Activated T-cell treated with anti-CD3 and anti-CD28 coated beads, Interleukin-2, amount 50 U/mL, for 4 hours (primary cell): Measurements from ENCODE around the gene TRAFD1. TPM values are rescaled to one million over a fixed set of nuclear protein-coding genes. Genes with fewer than 3 reads are reported as not detected.
"Not testable (repeated sequence)": the region's sequence is repeated elsewhere in the genome, so short reads cannot be mapped to it uniquely, and the experiment has no call there.

Experiments used
- ATAC-seq, 2 donors: fragments of 200-7000 bp; cut with Tn5 transposase; one replicate each; pipeline ENCODE4 v1.10.0; 2021
- DNase-seq: peaks from one replicate; pipeline ENCODE4 v3.0.0-alpha.2; 2020
- H3K27me3 Mint-ChIP-seq: one replicate; pipeline ENCODE4 v1.8.0; 2021; ENCODE audit warnings: low read depth, mixed read lengths
- H3K36me3 Mint-ChIP-seq: one replicate; pipeline ENCODE4 v1.8.0; 2022; ENCODE audit warnings: mixed read lengths; ENCODE audit not compliant: insufficient read depth
- H3K4me1 Mint-ChIP-seq: one replicate; pipeline ENCODE4 v1.8.0; 2021; ENCODE audit warnings: low read depth, mixed read lengths
- H3K4me3 Mint-ChIP-seq: one replicate; pipeline ENCODE4 v1.8.0; 2021; ENCODE audit warnings: mild to moderate bottlenecking, moderate library complexity, mixed read lengths
- H3K9me3 Mint-ChIP-seq: one replicate; pipeline ENCODE4 v1.8.0; 2021; ENCODE audit warnings: mixed read lengths
- total RNA-seq, 3 donors: library from RNA; stranded (reverse); gene quantifications; one replicate each; pipeline ENCODE4 v1.2.1, GENCODE V29; 2021

TRAFD1 gene, protein sequence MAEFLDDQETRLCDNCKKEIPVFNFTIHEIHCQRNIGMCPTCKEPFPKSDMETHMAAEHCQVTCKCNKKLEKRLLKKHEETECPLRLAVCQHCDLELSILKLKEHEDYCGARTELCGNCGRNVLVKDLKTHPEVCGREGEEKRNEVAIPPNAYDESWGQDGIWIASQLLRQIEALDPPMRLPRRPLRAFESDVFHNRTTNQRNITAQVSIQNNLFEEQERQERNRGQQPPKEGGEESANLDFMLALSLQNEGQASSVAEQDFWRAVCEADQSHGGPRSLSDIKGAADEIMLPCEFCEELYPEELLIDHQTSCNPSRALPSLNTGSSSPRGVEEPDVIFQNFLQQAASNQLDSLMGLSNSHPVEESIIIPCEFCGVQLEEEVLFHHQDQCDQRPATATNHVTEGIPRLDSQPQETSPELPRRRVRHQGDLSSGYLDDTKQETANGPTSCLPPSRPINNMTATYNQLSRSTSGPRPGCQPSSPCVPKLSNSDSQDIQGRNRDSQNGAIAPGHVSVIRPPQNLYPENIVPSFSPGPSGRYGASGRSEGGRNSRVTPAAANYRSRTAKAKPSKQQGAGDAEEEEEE
- total RNA-seq, result 10 to 100 TPM; 47.1 to 52.3 (median 49.4) TPM

DNA sequence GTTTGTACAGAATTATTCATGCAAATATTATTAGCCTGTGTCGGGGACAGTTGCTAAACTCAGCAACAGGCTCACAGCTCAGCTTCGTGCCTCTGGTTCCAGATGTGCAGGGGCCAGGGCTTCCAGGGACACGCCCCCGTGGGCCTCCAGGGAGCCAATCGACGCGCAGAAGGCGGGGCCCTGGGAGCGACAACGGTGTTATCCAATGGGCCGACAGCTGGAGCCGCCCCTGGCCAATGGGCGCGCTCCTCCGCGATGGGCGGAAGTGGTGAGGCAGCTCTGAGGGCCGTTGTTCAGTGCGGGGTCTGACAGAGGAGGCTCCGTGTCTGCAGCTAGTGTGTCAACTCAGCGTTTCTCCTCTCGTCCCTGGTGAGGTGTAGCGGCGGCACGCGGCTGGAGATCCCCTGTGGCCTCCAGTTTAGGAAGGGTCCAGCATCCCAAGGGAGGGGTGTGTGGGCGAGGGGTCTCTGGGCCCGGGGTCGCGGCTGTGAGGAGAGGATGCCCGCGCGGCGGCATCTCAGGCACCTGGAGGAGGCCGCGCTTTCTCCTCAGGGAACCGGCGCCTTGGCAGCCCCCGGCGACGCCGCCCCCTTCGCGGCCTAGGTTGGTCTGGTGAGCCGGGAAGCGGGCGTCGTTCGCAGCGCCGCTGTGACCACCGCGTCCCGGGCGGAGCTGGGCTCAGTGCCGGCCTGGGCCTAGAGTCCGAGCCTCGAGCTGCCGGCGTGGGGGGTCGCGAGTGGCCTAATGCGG is at the start of gene TRAFD1:
Gene TRAFD1, plus strand, starts transcription at position 311 of the 750 bp plus-strand sequence. CDS start 4,963 bp downstream, outside the sequence.
- H3K27me3 Mint-ChIP-seq, result peaks cover 3% of the 10 kb centered on the region
- peaks cover 2% of the 10 kb centered on the region for H3K36me3 Mint-ChIP-seq
- DNase-seq (peak; percentile 98), ATAC-seq (peak; percentile 100)
- peak within 1 kb of the TSS; percentile 90 for H3K4me3 Mint-ChIP-seq
- peaks cover 39% of the 10 kb centered on the region for H3K4me1 Mint-ChIP-seq
- no peaks in the 10 kb centered on the region for H3K9me3 Mint-ChIP-seq

DNA sequence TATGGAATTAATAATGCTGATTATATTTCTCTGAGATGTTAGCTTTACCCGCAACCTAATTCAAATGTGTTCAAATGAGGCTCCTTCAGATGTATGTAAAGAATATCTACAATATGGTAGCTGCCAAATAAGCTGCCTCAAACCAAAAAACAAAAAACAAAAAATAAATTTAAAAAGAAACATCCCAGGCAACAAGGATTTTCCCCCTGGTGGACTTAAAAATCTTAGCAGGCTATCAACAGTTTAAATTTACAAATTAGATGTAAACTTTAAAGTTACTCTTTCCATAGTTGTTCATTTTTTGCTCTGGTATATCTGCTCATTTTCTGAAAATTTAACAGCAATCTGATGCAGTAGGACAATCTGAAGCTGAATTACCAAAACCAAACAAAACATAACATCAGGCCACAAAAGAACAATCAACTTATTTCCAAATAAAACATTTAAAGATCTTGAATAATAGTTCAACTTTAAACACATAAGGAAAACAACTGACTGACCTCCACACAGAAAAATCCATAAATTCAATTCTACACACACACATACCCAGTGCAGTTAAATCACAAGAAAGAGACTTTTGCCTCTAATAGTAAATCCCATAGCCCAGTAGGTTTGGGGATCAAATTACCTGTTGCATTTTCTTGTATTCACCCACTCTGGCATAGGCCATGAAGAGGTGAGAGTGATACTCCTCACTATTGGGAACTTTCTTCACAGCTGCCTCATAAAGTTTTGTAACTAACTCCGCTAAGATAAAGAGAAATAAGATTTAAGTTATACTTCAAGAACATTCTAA is 38.1 kb upstream of the TRAFD1 start:
- no peak for ATAC-seq
- DNase-seq, result no peak
- Mint-ChIP-seq H3K9me3 (no peaks in the 10 kb centered on the region), H3K36me3 (peaks cover 33% of the 10 kb centered on the region), H3K4me1 (peaks cover 23% of the 10 kb centered on the region), H3K4me3 (no peak overlapping the region), H3K27me3 (no peaks in the 10 kb centered on the region)

DNA sequence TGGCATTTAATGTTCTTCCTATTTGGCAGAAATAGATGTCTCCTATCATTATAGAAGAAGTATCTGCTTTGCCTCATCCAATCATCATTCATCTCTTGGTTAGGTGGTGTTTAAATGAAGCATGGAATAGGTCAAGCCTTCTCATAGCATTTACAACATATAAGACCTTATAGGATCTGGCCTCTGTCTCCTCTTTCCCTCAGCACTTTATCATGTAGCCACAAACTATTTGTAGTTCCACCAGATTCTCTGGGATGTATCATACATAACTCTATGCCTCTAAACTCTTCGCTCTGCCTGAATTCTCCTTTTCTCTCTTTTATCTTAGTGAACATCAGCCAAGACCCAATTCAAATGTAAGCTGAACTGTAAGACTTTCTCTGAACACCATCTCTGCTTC is 37.5 kb upstream of the TRAFD1 start:
- H3K9me3 Mint-ChIP-seq, result no peaks in the 10 kb centered on the region
- DNase-seq (no peak), ATAC-seq (no peak)
- H3K4me3 Mint-ChIP-seq, result no peak overlapping the region
- peaks cover 31% of the 10 kb centered on the region for H3K36me3 Mint-ChIP-seq
- peaks cover 21% of the 10 kb centered on the region for H3K4me1 Mint-ChIP-seq
- H3K27me3 Mint-ChIP-seq, result no peaks in the 10 kb centered on the region

DNA sequence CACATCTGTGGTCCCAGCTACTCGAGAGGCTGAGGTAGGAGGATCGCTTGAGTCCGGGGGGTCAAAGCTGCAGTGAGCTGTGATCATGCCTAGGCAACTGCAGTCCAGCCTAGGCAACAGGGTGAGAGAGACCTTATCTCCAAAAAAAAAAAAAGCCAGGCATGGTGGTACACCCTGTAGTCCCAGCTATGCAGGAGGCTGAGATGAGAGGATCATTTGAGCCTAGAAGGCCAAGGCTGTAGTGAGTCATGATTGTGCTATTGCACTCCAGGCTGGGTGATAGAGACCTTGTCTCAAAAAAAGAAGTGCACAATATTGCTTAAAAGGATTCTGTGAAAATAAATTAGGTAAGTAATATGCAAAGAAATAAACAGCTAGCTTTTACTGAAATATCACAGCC is 33.8 kb upstream of the TRAFD1 start:
- Mint-ChIP-seq H3K27me3 (no peaks in the 10 kb centered on the region), H3K9me3 (no peaks in the 10 kb centered on the region), H3K4me1 (peaks cover 25% of the 10 kb centered on the region), H3K4me3 (no peak overlapping the region), H3K36me3 (peaks cover 28% of the 10 kb centered on the region)
- no peak for ATAC-seq
- no peak for DNase-seq

DNA sequence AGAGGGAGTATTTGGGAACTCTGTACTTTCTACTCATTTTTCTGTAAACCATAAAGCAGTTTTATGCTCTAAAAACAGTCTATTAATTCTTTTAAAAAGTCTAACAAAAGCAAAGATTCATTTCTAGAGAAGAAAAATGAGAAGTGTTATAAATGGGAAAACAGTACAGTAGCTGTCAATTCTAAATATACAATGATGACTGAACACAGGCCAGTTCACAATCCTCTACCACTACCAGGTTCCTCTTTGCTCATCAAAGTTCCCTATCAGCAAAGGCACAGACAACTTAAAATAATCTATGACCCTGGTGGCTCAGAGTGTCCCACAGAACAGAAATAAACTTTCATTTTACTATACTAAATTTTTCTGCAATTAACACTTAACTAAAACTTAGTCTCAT is 29.3 kb upstream of the TRAFD1 start:
- H3K4me1 Mint-ChIP-seq, result peaks cover 36% of the 10 kb centered on the region
- H3K9me3 Mint-ChIP-seq, result no peaks in the 10 kb centered on the region
- H3K27me3 Mint-ChIP-seq, result no peaks in the 10 kb centered on the region
- H3K36me3 Mint-ChIP-seq, result peaks cover 27% of the 10 kb centered on the region
- peak overlapping the region; percentile 4 for H3K4me3 Mint-ChIP-seq
- DNase-seq, result no peak
- ATAC-seq, result peak; percentile 70 to 74

DNA sequence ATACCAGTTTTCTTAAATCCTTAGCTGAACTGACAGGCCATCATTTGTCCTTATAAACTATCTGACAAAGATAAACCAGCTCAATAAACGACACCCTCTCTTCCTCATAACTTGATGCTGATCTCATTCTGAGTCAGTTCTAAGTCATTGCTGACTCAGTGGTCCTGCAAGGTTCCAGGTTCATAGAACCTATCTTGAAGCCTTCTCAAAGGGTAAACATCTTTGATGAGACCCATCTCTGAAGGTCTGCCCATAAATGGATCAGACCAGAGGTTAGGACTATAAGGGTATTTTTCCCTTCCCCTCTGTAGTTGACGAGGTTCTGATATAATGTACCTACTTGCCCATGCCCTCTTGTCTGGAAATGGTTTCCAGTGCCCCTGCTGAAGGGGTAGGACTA is 28.7 kb upstream of the TRAFD1 start:
- DNase-seq (peak; percentile 15), ATAC-seq (peak; percentile 93 to 96)
- H3K36me3 Mint-ChIP-seq, result peaks cover 27% of the 10 kb centered on the region
- peaks cover 38% of the 10 kb centered on the region for H3K4me1 Mint-ChIP-seq
- H3K4me3 Mint-ChIP-seq, result peak overlapping the region; percentile 59
- no peaks in the 10 kb centered on the region for H3K9me3 Mint-ChIP-seq
- H3K27me3 Mint-ChIP-seq, result no peaks in the 10 kb centered on the region

DNA sequence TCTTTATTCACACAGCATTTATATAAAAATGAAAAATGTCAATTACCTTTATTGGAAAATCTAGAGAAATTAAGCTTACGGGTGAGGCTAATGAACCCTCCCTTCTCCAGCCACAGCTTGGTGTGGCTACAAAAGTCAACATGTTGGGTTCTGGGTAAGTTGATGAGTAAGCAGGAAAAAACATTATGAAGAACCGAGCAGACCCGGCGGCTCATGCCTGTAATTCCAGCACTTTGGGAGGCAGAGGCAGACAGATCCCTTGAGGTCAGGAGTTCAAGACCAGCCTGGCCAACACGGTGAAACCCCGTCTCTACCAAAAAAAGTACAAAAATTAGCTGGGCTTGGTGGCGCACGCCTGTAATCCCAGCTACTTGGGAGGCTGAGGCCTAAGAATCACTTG is 27.7 kb upstream of the TRAFD1 start:
- DNase-seq (no peak), ATAC-seq (no peak)
- Mint-ChIP-seq H3K4me3 (no peak overlapping the region), H3K27me3 (no peaks in the 10 kb centered on the region), H3K4me1 (peaks cover 42% of the 10 kb centered on the region), H3K36me3 (peaks cover 28% of the 10 kb centered on the region), H3K9me3 (no peaks in the 10 kb centered on the region)

DNA sequence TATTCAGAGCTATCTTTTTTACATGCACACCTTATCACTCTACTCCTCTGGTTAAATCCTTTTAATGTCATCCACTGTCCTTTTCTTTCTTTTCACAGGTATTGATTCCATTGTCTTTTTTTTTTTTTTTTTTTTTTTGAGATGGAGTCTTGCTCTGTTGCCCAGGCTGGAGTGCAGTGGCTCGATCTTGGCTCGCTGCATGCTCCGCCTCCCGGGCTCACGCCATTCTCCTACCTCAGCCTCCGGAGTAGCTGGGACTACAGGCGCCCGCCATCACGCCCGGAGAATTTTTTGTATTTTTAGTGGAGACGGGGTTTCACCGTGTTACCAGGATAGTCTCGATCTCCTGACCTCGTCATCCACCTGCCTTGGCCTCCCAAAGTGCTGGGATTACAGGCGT is 24.9 kb upstream of the TRAFD1 start:
- not testable (repeated sequence) for H3K27me3 Mint-ChIP-seq

DNA sequence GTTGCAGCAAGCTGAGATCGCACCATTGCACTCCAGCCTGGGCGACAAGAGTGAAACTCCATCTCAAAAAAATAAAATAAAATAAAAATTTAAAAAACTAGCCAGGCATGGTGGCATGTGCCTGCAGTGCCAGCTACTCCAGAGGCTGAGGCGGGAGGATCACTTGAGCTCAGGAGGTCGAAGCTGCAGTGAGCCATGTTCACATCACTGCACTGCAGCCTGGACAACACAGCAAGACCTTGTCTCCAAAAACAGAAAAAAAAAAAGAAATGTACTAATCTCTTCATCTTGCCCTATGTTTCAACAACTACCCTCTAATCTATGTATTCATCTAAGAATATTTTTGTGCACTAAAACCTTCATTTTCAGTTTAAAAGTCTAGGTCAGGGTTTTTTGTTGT is 23.2 kb upstream of the TRAFD1 start:
- ATAC-seq, result no peak
- no peaks in the 10 kb centered on the region for H3K27me3 Mint-ChIP-seq
- no peak overlapping the region for H3K4me3 Mint-ChIP-seq
- peaks cover 40% of the 10 kb centered on the region for H3K36me3 Mint-ChIP-seq
- DNase-seq, result no peak
- peaks cover 52% of the 10 kb centered on the region for H3K4me1 Mint-ChIP-seq
- no peaks in the 10 kb centered on the region for H3K9me3 Mint-ChIP-seq

More for the DNA sequence above, 24.9 kb upstream of the TRAFD1 start:
- Mint-ChIP-seq H3K4me1 (peaks cover 52% of the 10 kb centered on the region), H3K36me3 (peaks cover 36% of the 10 kb centered on the region)
- H3K9me3 Mint-ChIP-seq, ATAC-seq, DNase-seq, H3K4me3 Mint-ChIP-seq: not testable (repeated sequence)

DNA sequence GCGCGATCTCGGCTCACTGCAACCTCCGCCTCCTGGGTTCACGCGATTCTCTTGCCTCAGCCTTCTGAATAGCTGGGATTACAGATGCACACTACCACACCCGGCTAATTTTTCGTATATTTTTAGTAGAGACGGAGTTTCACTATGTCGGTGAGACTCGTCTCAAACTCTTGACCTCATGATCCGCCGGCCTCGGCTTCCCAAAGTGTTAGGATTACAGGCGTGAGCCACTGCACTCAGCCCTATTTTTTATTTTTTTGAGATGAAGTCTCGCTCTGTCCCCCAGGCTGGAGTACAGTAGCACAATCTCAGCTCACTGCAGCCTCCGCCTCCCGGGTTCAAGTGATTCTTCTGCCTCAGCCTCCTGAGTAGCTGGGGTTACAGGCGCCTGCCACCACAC is 22.6 kb upstream of the TRAFD1 start:
- Mint-ChIP-seq H3K4me1 (peaks cover 52% of the 10 kb centered on the region), H3K36me3 (peaks cover 39% of the 10 kb centered on the region)
- not testable (repeated sequence) for H3K9me3 Mint-ChIP-seq, H3K4me3 Mint-ChIP-seq, H3K27me3 Mint-ChIP-seq, DNase-seq, ATAC-seq

DNA sequence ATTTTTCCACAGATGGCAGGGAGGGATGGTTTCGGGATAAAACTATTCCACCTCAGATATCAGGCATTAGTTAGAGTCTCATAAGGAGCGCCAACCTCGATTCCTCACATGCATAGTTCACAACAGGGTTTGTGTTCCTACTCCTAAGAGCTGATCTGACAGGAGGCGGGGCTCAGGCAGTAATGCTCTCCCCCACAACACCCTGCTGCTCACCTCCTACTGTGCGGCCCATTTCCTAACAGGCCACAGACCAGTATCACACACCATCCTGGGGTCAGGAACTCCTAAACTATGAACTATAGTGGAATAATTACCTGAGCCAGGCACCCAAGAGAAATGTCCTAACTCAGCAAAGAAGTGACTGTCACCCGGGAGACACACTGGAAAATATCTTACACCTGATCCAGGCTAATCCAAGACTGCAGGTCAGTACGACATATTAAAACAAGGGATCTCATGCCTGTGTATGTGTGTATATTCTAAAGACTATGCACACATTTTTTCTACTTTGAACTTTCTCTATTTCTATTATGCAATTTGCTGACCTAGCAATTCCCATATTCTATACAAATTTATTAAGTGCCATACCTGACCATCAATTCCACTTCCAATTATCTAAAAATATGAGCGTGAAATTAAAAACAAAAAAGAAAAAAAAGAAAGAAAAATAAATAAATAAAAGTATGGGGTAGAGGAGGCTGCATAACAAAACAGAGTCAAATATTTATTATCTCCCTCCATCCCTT is 21.4 kb upstream of the TRAFD1 start:
- no peak overlapping the region for H3K4me3 Mint-ChIP-seq
- H3K36me3 Mint-ChIP-seq, result peaks cover 32% of the 10 kb centered on the region
- H3K9me3 Mint-ChIP-seq, result no peaks in the 10 kb centered on the region
- DNase-seq (no peak), ATAC-seq (no peak)
- H3K4me1 Mint-ChIP-seq, result peaks cover 46% of the 10 kb centered on the region
- no peaks in the 10 kb centered on the region for H3K27me3 Mint-ChIP-seq

DNA sequence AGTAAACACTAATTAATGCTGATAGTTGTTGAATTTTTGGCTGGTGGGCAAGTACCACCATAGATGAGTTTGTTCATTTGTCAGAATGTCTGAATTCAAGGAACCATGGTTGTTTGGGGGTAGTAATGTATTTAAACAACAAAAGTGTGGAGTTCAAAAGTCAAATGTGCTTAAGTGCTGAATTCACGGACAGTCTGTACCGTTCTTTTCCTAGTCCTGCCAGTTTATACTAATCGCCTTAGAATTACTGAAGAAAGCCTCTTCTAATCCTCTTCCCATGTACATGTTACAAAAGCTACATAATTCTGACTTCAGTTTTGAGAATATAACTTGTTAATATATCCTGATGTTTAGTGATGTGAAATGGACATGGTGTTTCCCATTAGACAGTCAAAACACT is 19.5 kb upstream of the TRAFD1 start:
- ATAC-seq (no peak), DNase-seq (no peak)
- peaks cover 26% of the 10 kb centered on the region for H3K36me3 Mint-ChIP-seq
- peak overlapping the region; percentile 93 for H3K4me3 Mint-ChIP-seq
- peaks cover 50% of the 10 kb centered on the region for H3K4me1 Mint-ChIP-seq
- H3K9me3 Mint-ChIP-seq, result no peaks in the 10 kb centered on the region
- H3K27me3 Mint-ChIP-seq, result no peaks in the 10 kb centered on the region

DNA sequence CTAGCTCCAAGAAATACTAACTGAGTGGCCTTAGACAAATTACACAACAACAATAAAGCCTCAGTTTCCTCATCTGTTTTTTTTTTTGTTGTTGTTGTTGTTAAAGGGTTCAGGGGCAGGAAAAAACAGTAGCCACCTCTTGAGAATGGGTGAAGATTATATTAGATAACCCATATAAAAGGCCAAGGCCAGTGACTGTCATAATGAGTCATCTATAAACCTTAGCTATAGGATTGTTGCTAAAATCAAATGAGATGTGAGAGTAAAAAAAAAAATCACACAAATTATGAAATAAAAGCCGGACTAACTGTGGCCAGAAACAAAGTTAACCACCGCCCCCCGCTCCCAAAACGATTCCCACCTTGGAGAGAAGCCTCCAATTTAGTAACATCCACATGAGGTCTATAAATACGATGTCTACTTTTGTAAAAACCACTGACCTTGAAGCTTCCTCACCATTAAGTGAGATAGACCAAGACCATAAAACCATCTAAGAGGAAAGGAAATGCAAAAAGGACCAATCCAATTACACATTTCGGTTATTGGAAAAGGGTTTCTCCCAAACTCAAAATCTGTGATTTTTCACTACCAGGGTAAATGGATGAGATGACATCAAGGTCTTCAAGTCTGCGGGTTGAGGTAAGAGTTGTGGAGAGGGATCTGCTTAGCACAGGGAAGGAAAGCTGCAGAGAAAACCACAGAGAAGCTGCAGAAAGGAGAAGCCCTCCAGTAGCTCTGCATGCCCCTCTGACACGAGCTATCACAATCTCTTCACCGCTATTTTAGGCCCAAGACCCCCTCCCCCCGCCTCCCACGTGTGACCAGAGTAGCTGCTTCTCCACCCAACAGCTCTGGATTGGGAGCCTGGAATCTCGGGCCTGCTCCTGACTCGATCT is 17.8 kb upstream of the TRAFD1 start:
- DNase-seq (no peak), ATAC-seq (peak in 1 of 2 donors; percentile 11)
- Mint-ChIP-seq H3K27me3 (no peaks in the 10 kb centered on the region), H3K36me3 (peaks cover 21% of the 10 kb centered on the region), H3K4me3 (peak overlapping the region; percentile 93), H3K9me3 (no peaks in the 10 kb centered on the region), H3K4me1 (peaks cover 47% of the 10 kb centered on the region)
